ENCODE measurements around the gene PRC1.

PRC1 gene

DNA sequence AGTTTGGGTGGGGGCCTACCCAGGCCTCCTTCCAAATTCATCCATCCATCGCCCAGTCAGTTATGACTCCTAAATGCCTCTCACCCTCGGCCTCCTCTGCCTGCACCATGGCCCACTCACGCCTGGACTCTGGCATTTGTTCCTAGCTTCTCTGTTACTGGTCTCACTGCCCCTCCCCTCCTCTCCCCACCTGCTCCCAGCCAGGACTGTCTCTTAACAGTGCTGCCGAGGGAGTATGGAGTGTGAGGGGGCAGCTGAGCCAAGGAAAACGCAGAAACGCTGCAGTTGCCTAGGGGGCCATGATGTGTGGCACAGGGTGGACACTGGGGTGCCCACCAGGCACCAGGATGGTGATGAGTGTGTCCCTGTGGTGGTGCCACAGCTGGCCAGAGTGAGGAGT is 36.5 kb downstream of the PRC1 start:
- Histone ChIP-seq H3K4me2 (ENCODE audit: low read length) (peak overlapping the region; percentile 87; the same call in 1 of the 2 replicates), H3K9me2 (replicated peaks; ENCODE audit: control insufficient read depth, low read length) (no peaks in the 10 kb centered on the region), H4K20me1 (ENCODE audit: control insufficient read depth, insufficient read depth, low read depth, low read length) (0 out of 2 replicates have a peak, but pooled peaks cover 4% of the 10 kb centered on the region), H3K36me3 (ENCODE audit: control insufficient read depth, low read length) (peaks cover 73% of the 10 kb centered on the region), H3K9me3 (ENCODE audit: control insufficient read depth, insufficient read depth, low read length) (no peaks in the 10 kb centered on the region), H3K27me3 (ENCODE audit: control insufficient read depth, low read length) (no peaks in the 10 kb centered on the region), H3F3A (ENCODE audit: control insufficient read depth, insufficient read depth) (peaks cover 10% of the 10 kb centered on the region), H3K4me3 (ENCODE audit: low read length) (no peak overlapping the region), H3K27ac (ENCODE audit: low read depth, low read length) (no peak overlapping the region), H3K79me2 (ENCODE audit: control insufficient read depth, low read length) (peaks cover 36% of the 10 kb centered on the region), H3K4me1 (ENCODE audit: control insufficient read depth, low read length) (peaks cover 24% of the 10 kb centered on the region)
- TF ChIP-seq EZH2phosphoT487 (IDR thresholded peaks at IDR 0.05; ENCODE audit: borderline replicate concordance, low read length) (no peak), CTCF (IDR thresholded peaks at IDR 0.05; ENCODE audit: low read depth, low read length, poor library complexity, severe bottlenecking) (no peak)

GRCh38 chr15:90957031-90957790 is 37.1 kb downstream of the PRC1 start:
- Histone ChIP-seq H3K9me2 (replicated peaks; ENCODE audit: control insufficient read depth, low read length) (no peaks in the 10 kb centered on the region), H3K4me2 (ENCODE audit: low read length) (peak overlapping the region; percentile 87), H3K36me3 (ENCODE audit: control insufficient read depth, low read length) (peaks cover 71% of the 10 kb centered on the region), H3K27ac (ENCODE audit: low read depth, low read length) (no peak overlapping the region), H3K4me1 (ENCODE audit: control insufficient read depth, low read length) (peaks cover 24% of the 10 kb centered on the region), H3K9me3 (ENCODE audit: control insufficient read depth, insufficient read depth, low read length) (no peaks in the 10 kb centered on the region), H3K79me2 (ENCODE audit: control insufficient read depth, low read length) (peaks cover 33% of the 10 kb centered on the region), H3F3A (ENCODE audit: control insufficient read depth, insufficient read depth) (peaks cover 5% of the 10 kb centered on the region), H3K27me3 (ENCODE audit: control insufficient read depth, low read length) (no peaks in the 10 kb centered on the region), H4K20me1 (ENCODE audit: control insufficient read depth, insufficient read depth, low read depth, low read length) (0 out of 2 replicates have a peak, but pooled peaks cover under 1% of the 10 kb centered on the region), H3K4me3 (ENCODE audit: low read length) (peak overlapping the region; percentile 80)
- TF ChIP-seq EZH2phosphoT487 (IDR thresholded peaks at IDR 0.05; ENCODE audit: borderline replicate concordance, low read length) (no peak), CTCF (IDR thresholded peaks at IDR 0.05; ENCODE audit: low read depth, low read length, poor library complexity, severe bottlenecking) (no peak)

DNA sequence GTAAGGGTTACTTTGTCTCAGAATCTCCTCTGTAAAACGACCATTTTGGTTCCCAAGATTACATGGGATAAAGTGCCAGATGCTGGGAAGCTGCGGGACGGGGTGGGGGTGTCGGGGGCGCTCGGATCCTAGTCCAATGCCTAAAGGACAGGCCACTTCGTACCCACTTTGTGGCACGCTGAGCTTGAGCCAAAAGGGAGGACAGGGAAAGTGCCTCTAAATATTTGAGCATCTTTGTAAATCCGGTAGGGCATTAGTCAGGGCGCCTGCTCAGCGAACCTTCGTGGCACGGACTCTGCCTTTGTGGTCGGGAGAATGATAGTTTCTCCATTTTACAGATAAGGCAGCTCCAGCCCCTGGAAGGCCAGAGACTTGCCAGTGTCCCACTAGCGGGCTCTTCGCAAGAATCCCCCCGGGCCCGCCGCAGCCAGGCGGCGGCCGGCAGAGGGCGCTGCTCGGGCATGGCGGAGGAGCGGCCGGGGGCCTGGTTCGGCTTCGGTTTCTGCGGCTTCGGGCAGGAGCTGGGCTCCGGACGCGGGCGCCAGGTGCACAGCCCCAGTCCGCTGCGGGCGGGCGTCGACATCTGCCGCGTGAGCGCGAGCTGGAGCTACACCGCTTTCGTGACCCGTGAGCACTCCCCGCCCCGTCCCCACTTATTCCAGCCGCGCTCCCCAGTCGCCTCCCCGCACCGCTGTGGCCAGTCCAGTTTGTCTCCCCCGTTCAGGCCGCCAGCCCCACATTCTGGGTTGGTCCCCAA is 37.9 kb downstream of the PRC1 start:
- Histone ChIP-seq H3F3A (ENCODE audit: control insufficient read depth, insufficient read depth) (0 out of 2 replicates have a peak, but pooled peaks cover 3% of the 10 kb centered on the region), H3K9me3 (ENCODE audit: control insufficient read depth, insufficient read depth, low read length) (no peaks in the 10 kb centered on the region), H3K4me2 (ENCODE audit: low read length) (peak overlapping the region; percentile 87), H3K27ac (ENCODE audit: low read depth, low read length) (peak overlapping the region; percentile 89), H3K4me1 (ENCODE audit: control insufficient read depth, low read length) (peaks cover 24% of the 10 kb centered on the region), H3K4me3 (ENCODE audit: low read length) (peak overlapping the region; percentile 80), H3K79me2 (ENCODE audit: control insufficient read depth, low read length) (peaks cover 31% of the 10 kb centered on the region), H3K27me3 (ENCODE audit: control insufficient read depth, low read length) (no peaks in the 10 kb centered on the region), H3K9me2 (replicated peaks; ENCODE audit: control insufficient read depth, low read length) (no peaks in the 10 kb centered on the region), H3K36me3 (ENCODE audit: control insufficient read depth, low read length) (peaks cover 69% of the 10 kb centered on the region), H4K20me1 (ENCODE audit: control insufficient read depth, insufficient read depth, low read depth, low read length) (no peaks in the 10 kb centered on the region)
- TF ChIP-seq EZH2phosphoT487 (IDR thresholded peaks at IDR 0.05; ENCODE audit: borderline replicate concordance, low read length) (no peak), CTCF (IDR thresholded peaks at IDR 0.05; ENCODE audit: low read depth, low read length, poor library complexity, severe bottlenecking) (peak; percentile 72)
